Loucy (cell line): ENCODE results near the gene GPR137.

Experiments
- CTCF ChIP-seq: fragments of 200-600 bp; sonication (generic); conservative IDR thresholded peaks from 2 replicates; pipeline ENCODE4 v1.5.1; 2014; ENCODE audit warnings: mild to moderate bottlenecking, antibody characterized with exemption, low read length
- EZH2phosphoT487 ChIP-seq: fragments of 200-600 bp; IDR thresholded peaks from 2 replicates; pipeline ENCODE4 v1.6.1; 2018; ENCODE audit warnings: antibody characterized with exemption, mild to moderate bottlenecking, moderate library complexity, borderline replicate concordance

GRCh38 chr11:64255135-64256128 is 30.2 kb upstream of the GPR137 start:
- TF ChIP-seq CTCF: no peak
- no peak for TF ChIP-seq EZH2phosphoT487
